ENCODE data around the gene HECW1. TPM values are rescaled to one million over a fixed set of nuclear protein-coding genes. Genes with fewer than 3 reads are reported as not detected.

HECW1 gene
- total RNA-seq, 4 donors from 2014 or later, result 1.2 to 3.9 (median 2.0) TPM

DNA sequence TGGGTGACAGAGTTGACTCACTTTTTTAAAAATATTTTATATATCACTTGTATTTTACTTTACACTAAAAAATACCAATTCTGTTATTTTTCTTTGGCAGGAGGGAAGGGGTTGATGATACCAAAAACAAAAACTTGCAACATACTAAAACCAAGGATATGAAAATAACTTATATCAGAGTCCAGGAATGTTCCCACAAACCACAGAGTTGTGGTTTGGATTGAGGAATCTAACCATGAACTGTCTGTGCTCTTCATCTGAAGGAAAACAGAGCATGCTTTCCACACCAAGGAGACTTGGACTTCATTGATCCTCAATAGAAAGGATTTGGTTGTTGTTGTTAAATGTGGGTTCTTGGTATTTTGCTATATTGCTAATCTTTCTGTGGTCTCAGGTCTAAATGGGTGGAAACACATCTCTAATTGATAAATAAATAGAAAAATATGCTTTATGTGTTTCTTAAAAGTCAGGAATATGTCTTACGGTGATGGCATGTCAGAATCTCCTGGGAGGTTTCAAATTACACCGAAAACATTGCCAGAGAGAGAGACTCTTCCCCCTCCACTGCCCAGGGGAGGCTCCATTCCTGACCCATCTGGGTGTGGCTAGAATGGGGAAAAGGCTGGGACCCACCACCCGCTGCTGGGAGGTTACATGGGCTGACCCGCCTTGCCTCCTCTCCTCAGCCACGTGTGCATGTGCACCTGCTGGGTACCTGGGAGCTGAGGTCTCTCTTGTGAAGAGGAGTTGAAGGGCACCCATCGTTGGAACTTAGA, 423.6 kb downstream of the HECW1 start:
- H3K27ac ChIP-seq, result peak overlapping the region in 1 of 4 donors; percentile 16
- ATAC-seq (peak; percentile 60 to 64), DNase-seq (no peak)
- H3K4me1 ChIP-seq, result no peaks in the 10 kb centered on the region
- no peaks in the 10 kb centered on the region for H3K27me3 ChIP-seq
- H3K36me3 ChIP-seq, result no peaks in the 10 kb centered on the region
- no peak overlapping the region for H3K4me3 ChIP-seq
- in situ Hi-C loops (cut with MboI; ENCODE audit: low sequenced_read_pairs in 4 of 4), result no loop called here
- H3K9me3 ChIP-seq, result no peaks in the 10 kb centered on the region
- intact Hi-C loops (cut with DNase I; ENCODE audit: low total_unique reads), result no loop called here
- TF ChIP-seq CTCF (IDR thresholded peaks at IDR 0.05 in 4 of 5, conservative IDR thresholded peaks at IDR 0.05 in 1 of 5), result no peak
- no peak for TF ChIP-seq POLR2A (IDR thresholded peaks at IDR 0.05)

DNA sequence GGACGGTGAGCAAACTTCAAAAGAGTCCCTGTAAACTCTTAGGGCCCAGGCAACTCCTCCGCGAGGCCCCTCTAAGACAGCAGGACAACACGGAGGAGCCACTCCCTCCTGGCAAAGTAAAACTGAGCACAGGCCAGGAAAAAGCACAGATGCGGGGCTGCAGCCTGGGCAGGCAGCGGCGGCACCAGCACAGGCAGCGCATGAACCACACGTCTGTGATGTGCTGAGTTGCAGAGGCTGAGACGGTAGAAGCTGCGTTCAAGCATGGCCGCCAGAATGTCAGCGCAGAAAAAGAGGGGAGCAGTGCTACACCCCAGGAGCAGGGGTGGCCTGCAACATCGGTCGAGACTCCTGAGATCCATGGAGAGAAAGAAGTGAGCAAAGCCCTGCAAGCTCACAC, 424.3 kb downstream of the HECW1 start:
- H3K4me1 ChIP-seq, result no peaks in the 10 kb centered on the region
- no peak for DNase-seq
- H3K9me3 ChIP-seq, result no peaks in the 10 kb centered on the region
- intact Hi-C loops (cut with DNase I; ENCODE audit: low total_unique reads) (no loop called here), in situ Hi-C loops (cut with MboI; ENCODE audit: low sequenced_read_pairs in 4 of 4) (no loop called here)
- H3K36me3 ChIP-seq, result no peaks in the 10 kb centered on the region
- TF ChIP-seq POLR2A (IDR thresholded peaks at IDR 0.05) (no peak), CTCF (IDR thresholded peaks at IDR 0.05 in 4 of 5, conservative IDR thresholded peaks at IDR 0.05 in 1 of 5) (no peak)
- ATAC-seq, result no peak
- H3K4me3 ChIP-seq, result no peak overlapping the region
- no peaks in the 10 kb centered on the region for H3K27me3 ChIP-seq
- H3K27ac ChIP-seq, result no peak overlapping the region

DNA sequence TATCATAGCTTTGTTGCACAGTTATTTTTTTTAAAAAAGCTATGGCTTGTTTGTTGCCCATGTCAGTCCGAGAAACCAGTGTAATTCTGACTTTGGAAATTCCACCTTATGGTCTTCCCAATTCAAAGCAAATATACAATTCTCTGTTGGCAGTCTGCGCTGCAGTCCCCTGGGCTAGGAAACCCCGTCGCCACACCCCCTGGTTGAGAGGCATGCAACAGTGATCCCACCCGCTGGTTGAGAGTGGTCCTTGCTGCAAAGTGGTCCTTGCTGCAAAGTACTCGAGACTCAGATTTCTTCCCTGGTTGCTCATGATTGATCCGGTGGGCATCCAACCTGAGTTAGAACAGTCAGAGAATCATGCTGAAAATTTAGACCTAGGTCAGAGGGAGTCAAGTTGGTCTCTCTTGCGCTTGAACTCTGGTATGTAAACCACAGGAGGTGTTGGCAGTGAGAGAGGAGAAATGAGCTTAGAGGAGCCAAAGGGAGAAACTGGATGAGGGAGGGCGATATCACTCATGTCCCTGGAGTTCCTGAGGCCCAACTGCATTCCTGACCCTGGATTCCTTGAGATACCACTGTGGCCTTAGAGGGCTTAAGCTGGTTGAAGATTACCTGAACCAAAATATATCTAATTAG, 425.4 kb downstream of the HECW1 start:
- ATAC-seq, result no peak
- Histone ChIP-seq H3K27ac (no peak overlapping the region), H3K27me3 (no peaks in the 10 kb centered on the region), H3K9me3 (no peaks in the 10 kb centered on the region), H3K4me1 (no peaks in the 10 kb centered on the region), H3K4me3 (no peak overlapping the region), H3K36me3 (no peaks in the 10 kb centered on the region)
- in situ Hi-C loops (cut with MboI; ENCODE audit: low sequenced_read_pairs in 4 of 4) (no loop called here), intact Hi-C loops (cut with DNase I; ENCODE audit: low total_unique reads) (no loop called here)
- no peak for DNase-seq
- TF ChIP-seq CTCF (IDR thresholded peaks at IDR 0.05 in 4 of 5, conservative IDR thresholded peaks at IDR 0.05 in 1 of 5), result no peak
- TF ChIP-seq POLR2A (IDR thresholded peaks at IDR 0.05), result no peak

GRCh38 chr7:43538404-43538771, 425.9 kb downstream of the HECW1 start:
- DNase-seq, result no peak
- H3K27ac ChIP-seq, result no peak overlapping the region
- no peaks in the 10 kb centered on the region for H3K9me3 ChIP-seq
- ATAC-seq, result no peak
- no peak overlapping the region for H3K4me3 ChIP-seq
- intact Hi-C loops (cut with DNase I; ENCODE audit: low total_unique reads), result no loop called here
- in situ Hi-C loops (cut with MboI; ENCODE audit: low sequenced_read_pairs in 4 of 4), result no loop called here
- H3K36me3 ChIP-seq, result no peaks in the 10 kb centered on the region
- H3K4me1 ChIP-seq, result no peaks in the 10 kb centered on the region
- TF ChIP-seq POLR2A (IDR thresholded peaks at IDR 0.05) (no peak), CTCF (IDR thresholded peaks at IDR 0.05 in 4 of 5, conservative IDR thresholded peaks at IDR 0.05 in 1 of 5) (no peak)
- no peaks in the 10 kb centered on the region for H3K27me3 ChIP-seq
